Brain microvascular endothelial cell (primary cell): ENCODE results near the gene PPME1.
A peak's percentile ranks its signal among the peaks of the same experiment; 100 is the strongest.

ENCODE experiments used
- DNase-seq: peaks from one replicate; pipeline ENCODE4 v3.0.0-alpha.2; 2020
- H3K27ac ChIP-seq: fragments of 250-450 bp; sonication (Bioruptor Pico); 2 replicates; pipeline ENCODE4 v1.5.1; 2020; ENCODE audit warnings: mild to moderate bottlenecking, moderate library complexity
- H3K27me3 ChIP-seq: fragments of 250-450 bp; sonication (Bioruptor Pico); replicated peaks from 2 replicates; pipeline ENCODE4 v1.5.1; 2020; ENCODE audit warnings: mild to moderate bottlenecking
- H3K36me3 ChIP-seq: fragments of 250-450 bp; sonication (Bioruptor Pico); replicated peaks from 2 replicates; pipeline ENCODE4 v1.5.1; 2020; ENCODE audit warnings: mild to moderate bottlenecking
- H3K4me3 ChIP-seq: 2 replicates; pipeline ENCODE4 v1.5.1; 2011; ENCODE audit warnings: low read depth, mild to moderate bottlenecking, control low read depth, low read length, moderate library complexity
- CTCF ChIP-seq: IDR thresholded peaks from 2 replicates; pipeline ENCODE4 v1.5.1; 2011; ENCODE audit warnings: low read depth, mild to moderate bottlenecking, moderate library complexity, low read length, control low read depth, inconsistent platforms; ENCODE audit errors: missing control alignments
- in situ Hi-C: cut with HindIII; loops from 2 replicates; pipeline ENCODE4 v1.10.0; 2017; ENCODE audit warnings: low sequenced_read_pairs, low pct_ligation_motif_present

Gene PPME1

GRCh38 chr11:74185285-74185684 is 14.2 kb downstream of the PPME1 start:
- Histone ChIP-seq H3K27ac (no peak overlapping the region), H3K4me3 (no peak overlapping the region), H3K36me3 (no peaks in the 10 kb centered on the region), H3K27me3 (no peaks in the 10 kb centered on the region)
- in situ Hi-C loops = no loop called here
- TF ChIP-seq CTCF = no peak
- DNase-seq = no peak

- no peak for TF ChIP-seq CTCF
- H3K4me3 ChIP-seq = no peak overlapping the region
- in situ Hi-C loops = no loop called here
- H3K36me3 ChIP-seq = no peaks in the 10 kb centered on the region
- peak; percentile 33 for DNase-seq
- no peak overlapping the region for H3K27ac ChIP-seq
- H3K27me3 ChIP-seq = no peaks in the 10 kb centered on the region
Observed at GRCh38 chr11:74185695-74186094, 14.6 kb downstream of the PPME1 start.

GRCh38 chr11:74195828-74196227 is 24.7 kb downstream of the PPME1 start:
- no peak overlapping the region for H3K27ac ChIP-seq
- no peak for TF ChIP-seq CTCF
- no peak overlapping the region for H3K4me3 ChIP-seq
- in situ Hi-C loops = no loop called here
- DNase-seq = no peak
- H3K36me3 ChIP-seq = no peaks in the 10 kb centered on the region
- no peaks in the 10 kb centered on the region for H3K27me3 ChIP-seq

- in situ Hi-C loops = no loop called here
- H3K27me3 ChIP-seq = no peaks in the 10 kb centered on the region
- H3K36me3 ChIP-seq = no peaks in the 10 kb centered on the region
- no peak overlapping the region for H3K4me3 ChIP-seq
- no peak overlapping the region for H3K27ac ChIP-seq
- DNase-seq = no peak
- no peak for TF ChIP-seq CTCF
Observed at GRCh38 chr11:74196781-74197486, 25.8 kb downstream of the PPME1 start.

- Histone ChIP-seq H3K36me3 (peaks cover 5% of the 10 kb centered on the region), H3K27ac (no peak overlapping the region), H3K4me3 (no peak overlapping the region), H3K27me3 (no peaks in the 10 kb centered on the region)
- TF ChIP-seq CTCF = no peak
- DNase-seq = no peak
- in situ Hi-C loops = no loop called here
Observed at GRCh38 chr11:74203966-74204365, 32.9 kb downstream of the PPME1 start.

GRCh38 chr11:74204701-74205100 is 33.6 kb downstream of the PPME1 start:
- TF ChIP-seq CTCF = no peak
- no peaks in the 10 kb centered on the region for H3K27me3 ChIP-seq
- H3K27ac ChIP-seq = no peak overlapping the region
- in situ Hi-C loops = no loop called here
- H3K4me3 ChIP-seq = no peak overlapping the region
- H3K36me3 ChIP-seq = peaks cover 5% of the 10 kb centered on the region
- no peak for DNase-seq
